Measurements from ENCODE around the gene PHF20.
"Not testable (repeated sequence)": the region's sequence is repeated elsewhere in the genome, so short reads cannot be mapped to it uniquely, and the experiment has no call there.

Gene PHF20

DNA sequence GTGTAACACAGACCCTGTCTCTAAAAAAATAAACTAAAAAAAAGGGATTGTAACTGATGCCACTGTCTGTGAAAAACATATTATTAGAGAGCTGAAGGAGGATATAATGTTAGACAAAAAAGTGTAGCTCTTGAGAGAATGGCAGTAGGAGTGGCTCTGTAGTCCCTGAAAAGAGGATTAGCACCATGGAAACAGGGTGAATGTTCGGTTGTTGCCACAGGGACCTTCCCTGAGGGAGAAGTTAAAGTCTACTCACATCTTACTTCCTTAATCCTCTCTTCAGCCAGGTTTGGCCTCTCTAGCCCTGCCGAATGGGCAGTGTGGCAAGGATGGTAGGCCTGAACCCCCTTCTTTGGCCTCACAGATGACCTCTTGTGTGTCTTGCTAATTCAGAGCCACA, 170.4 kb downstream of the PHF20 start:
- TF ChIP-seq, protein P1, sequence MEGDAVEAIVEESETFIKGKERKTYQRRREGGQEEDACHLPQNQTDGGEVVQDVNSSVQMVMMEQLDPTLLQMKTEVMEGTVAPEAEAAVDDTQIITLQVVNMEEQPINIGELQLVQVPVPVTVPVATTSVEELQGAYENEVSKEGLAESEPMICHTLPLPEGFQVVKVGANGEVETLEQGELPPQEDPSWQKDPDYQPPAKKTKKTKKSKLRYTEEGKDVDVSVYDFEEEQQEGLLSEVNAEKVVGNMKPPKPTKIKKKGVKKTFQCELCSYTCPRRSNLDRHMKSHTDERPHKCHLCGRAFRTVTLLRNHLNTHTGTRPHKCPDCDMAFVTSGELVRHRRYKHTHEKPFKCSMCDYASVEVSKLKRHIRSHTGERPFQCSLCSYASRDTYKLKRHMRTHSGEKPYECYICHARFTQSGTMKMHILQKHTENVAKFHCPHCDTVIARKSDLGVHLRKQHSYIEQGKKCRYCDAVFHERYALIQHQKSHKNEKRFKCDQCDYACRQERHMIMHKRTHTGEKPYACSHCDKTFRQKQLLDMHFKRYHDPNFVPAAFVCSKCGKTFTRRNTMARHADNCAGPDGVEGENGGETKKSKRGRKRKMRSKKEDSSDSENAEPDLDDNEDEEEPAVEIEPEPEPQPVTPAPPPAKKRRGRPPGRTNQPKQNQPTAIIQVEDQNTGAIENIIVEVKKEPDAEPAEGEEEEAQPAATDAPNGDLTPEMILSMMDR (IDR thresholded peaks at IDR 0.05; ENCODE audit: extremely low read depth, insufficient read depth, missing control alignments): no peak
- no peak for DNase-seq (ENCODE audit: low spot score)
- in situ Hi-C loops (cut with MboI; ENCODE audit: low pct_unique_long_range_greater_than_20kb, low sequenced_read_pairs, unreplicated experiment): no loop called here

DNA sequence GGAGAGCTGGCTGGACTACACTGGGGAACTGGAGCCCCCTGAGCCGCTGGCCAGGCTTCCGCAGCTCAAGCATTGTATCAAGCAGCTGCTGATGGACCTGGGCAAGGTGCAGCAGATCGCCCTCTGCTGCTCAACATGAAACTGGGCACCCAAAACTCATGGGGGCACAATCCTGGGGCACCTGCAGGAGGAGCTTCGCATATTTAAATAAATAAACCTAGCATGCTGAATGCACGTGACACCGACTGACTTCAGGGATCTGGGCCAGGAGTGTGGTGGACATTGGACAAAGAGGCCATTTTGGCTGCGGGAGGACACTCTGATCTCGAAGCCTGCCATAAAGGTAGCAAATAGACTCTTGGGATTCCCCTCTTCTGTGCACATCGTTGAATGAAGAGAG, 175.7 kb downstream of the PHF20 start:
- in situ Hi-C loops (cut with MboI; ENCODE audit: low pct_unique_long_range_greater_than_20kb, low sequenced_read_pairs, unreplicated experiment): no loop called here
- DNase-seq (ENCODE audit: low spot score): peak; percentile 42
- TF ChIP-seq, protein P1 (IDR thresholded peaks at IDR 0.05; ENCODE audit: extremely low read depth, insufficient read depth, missing control alignments): peak; percentile 55

- no peak for DNase-seq (ENCODE audit: low spot score)
- in situ Hi-C loops (cut with MboI; ENCODE audit: low pct_unique_long_range_greater_than_20kb, low sequenced_read_pairs, unreplicated experiment): no loop called here
These were observed 176.1 kb downstream of the PHF20 start for GRCh38 chr20:35947907-35948306.

GRCh38 chr20:35950093-35950492, 178.3 kb downstream of the PHF20 start:
- TF ChIP-seq, protein P1 (IDR thresholded peaks at IDR 0.05; ENCODE audit: extremely low read depth, insufficient read depth, missing control alignments): no peak
- in situ Hi-C loops (cut with MboI; ENCODE audit: low pct_unique_long_range_greater_than_20kb, low sequenced_read_pairs, unreplicated experiment): no loop called here
- no peak for DNase-seq (ENCODE audit: low spot score)

More at GRCh38 chr20:35947907-35948306, 176.1 kb downstream of the PHF20 start:
- TF ChIP-seq, protein P1 (IDR thresholded peaks at IDR 0.05; ENCODE audit: extremely low read depth, insufficient read depth, missing control alignments): no peak

GRCh38 chr20:35952080-35952479, 180.3 kb downstream of the PHF20 start:
- in situ Hi-C loops (cut with MboI; ENCODE audit: low pct_unique_long_range_greater_than_20kb, low sequenced_read_pairs, unreplicated experiment): not testable (repeated sequence)

GRCh38 chr20:35952480-35953386, 180.9 kb downstream of the PHF20 start:
- in situ Hi-C loops (cut with MboI; ENCODE audit: low pct_unique_long_range_greater_than_20kb, low sequenced_read_pairs, unreplicated experiment): no loop called here
- DNase-seq (ENCODE audit: low spot score): no peak
- TF ChIP-seq, protein P1 (IDR thresholded peaks at IDR 0.05; ENCODE audit: extremely low read depth, insufficient read depth, missing control alignments): no peak

More at GRCh38 chr20:35952080-35952479, 180.3 kb downstream of the PHF20 start:
- not testable (repeated sequence) for DNase-seq (ENCODE audit: low spot score)
